A673 (cell line): Measurements from ENCODE around the gene CFAP99. TPM values are rescaled to one million over a fixed set of nuclear protein-coding genes. Genes with fewer than 3 reads are reported as not detected.

Source experiments
- BruUV-seq: library from RNA; stranded (reverse); fragments of 400-500 nt; replicated peaks from 2 replicates; lab custom pipeline; 2021; lab: Mats Ljungman, UMichigan
- CTCF ChIA-PET: fragments of 300-600 bp; sonication (Branson Sonifier 250); formaldehyde crosslinking; loops from one replicate; lab custom pipeline; 2022; ENCODE audit warnings: antibody characterized with exemption; lab: Charles Lee
- POLR2A ChIA-PET: fragments of 300-600 bp; sonication (Branson Sonifier 250); formaldehyde crosslinking; loops from one replicate; lab custom pipeline; 2022; ENCODE audit warnings: antibody characterized with exemption; ENCODE audit not compliant: low non-redundant PET; lab: Charles Lee
- DNase-seq: peaks from one replicate; pipeline ENCODE4 v3.0.0-alpha.2; 2015; ENCODE audit warnings: low spot score
- H3K27ac ChIP-seq: fragments of 200-600 bp; sonication (generic); 2 replicates; pipeline ENCODE4 v1.5.1; 2016; ENCODE audit warnings: mixed run types, low read depth, mild to moderate bottlenecking, mixed read lengths, antibody characterized with exemption, low read length; ENCODE audit not compliant: poor library complexity, severe bottlenecking
- H3K27me3 ChIP-seq: fragments of 200-600 bp; sonication (generic); replicated peaks from 2 replicates; pipeline ENCODE4 v1.6.1; 2017; ENCODE audit warnings: mixed run types, low read depth, mild to moderate bottlenecking, mixed read lengths, antibody characterized with exemption, low read length; ENCODE audit not compliant: insufficient read depth, poor library complexity
- H3K36me3 ChIP-seq: fragments of 200-600 bp; sonication (generic); 2 replicates; pipeline ENCODE4 v1.6.1; 2016; ENCODE audit warnings: mixed run types, mild to moderate bottlenecking, mixed read lengths, antibody characterized with exemption, low read length; ENCODE audit not compliant: insufficient read depth, poor library complexity, severe bottlenecking
- H3K4me1 ChIP-seq: fragments of 200-600 bp; sonication (generic); 2 replicates; pipeline ENCODE4 v1.6.1; 2017; ENCODE audit warnings: mixed run types, mild to moderate bottlenecking, mixed read lengths, antibody characterized with exemption, low read length; ENCODE audit not compliant: insufficient read depth, poor library complexity, severe bottlenecking
- H3K4me3 ChIP-seq: fragments of 200-600 bp; sonication (generic); 2 replicates; pipeline ENCODE4 v1.5.1; 2016; ENCODE audit warnings: low read depth, mixed run types, mild to moderate bottlenecking, mixed read lengths, low read length; ENCODE audit not compliant: poor library complexity, severe bottlenecking
- H3K9me3 ChIP-seq: fragments of 200-600 bp; sonication (generic); 2 replicates; pipeline ENCODE4 v1.6.1; 2016; ENCODE audit warnings: mixed run types, low read depth, mild to moderate bottlenecking, mixed read lengths, antibody characterized with exemption, low read length; ENCODE audit not compliant: poor library complexity, severe bottlenecking
- CTCF ChIP-seq: fragments of 300-800, 200-600 bp; sonication (generic); conservative IDR thresholded peaks from 2 replicates; pipeline ENCODE4 v1.5.1; 2017; ENCODE audit warnings: low read depth, mild to moderate bottlenecking, antibody characterized with exemption, low read length, moderate library complexity, mixed read lengths
- EZH2 ChIP-seq: fragments of 200-600 bp; sonication (generic); IDR thresholded peaks from 2 replicates; pipeline ENCODE4 v1.6.1; 2017; ENCODE audit warnings: borderline replicate concordance, low read depth, mild to moderate bottlenecking, mixed read lengths, antibody characterized with exemption, low read length; ENCODE audit not compliant: poor library complexity, severe bottlenecking
- intact Hi-C: fragments of 100-400 bp; cut with micrococcal nuclease; formaldehyde crosslinking; loops from one replicate; pipeline ENCODE4 v1.10.0; 2022; ENCODE audit not compliant: unreplicated experiment
- total RNA-seq: library from RNA; stranded (reverse); gene quantifications from 2 replicates; pipeline ENCODE4 v1.2.3, GENCODE V29; 2021

Gene CFAP99
- total RNA-seq, 1 experiment from 2014 or later = not detected

- intact Hi-C loops = no loop called here
- no peak overlapping the region for H3K27ac ChIP-seq
- H3K9me3 ChIP-seq = no peaks in the 10 kb centered on the region
- no peak for DNase-seq
- BruUV-seq = no TSS peak
- no peaks in the 10 kb centered on the region for H3K27me3 ChIP-seq
- no peak overlapping the region for H3K4me3 ChIP-seq
- ChIA-PET CTCF (no interaction called here), POLR2A (no interaction called here)
- TF ChIP-seq CTCF (no peak), EZH2 (no peak)
- no peaks in the 10 kb centered on the region for H3K36me3 ChIP-seq
- H3K4me1 ChIP-seq = peaks cover 5% of the 10 kb centered on the region
These were observed 14.3 kb downstream of the CFAP99 start for GRCh38 chr4:2432991-2433530.

- Histone ChIP-seq H3K4me1 (peaks cover 5% of the 10 kb centered on the region), H3K27me3 (no peaks in the 10 kb centered on the region), H3K36me3 (no peaks in the 10 kb centered on the region), H3K4me3 (no peak overlapping the region), H3K27ac (no peak overlapping the region), H3K9me3 (no peaks in the 10 kb centered on the region)
- CTCF ChIA-PET = no interaction called here
- intact Hi-C loops = no loop called here
- TF ChIP-seq EZH2 (no peak), CTCF (no peak)
- POLR2A ChIA-PET = no interaction called here
- no peak for DNase-seq
- BruUV-seq = no TSS peak
These were observed 15.0 kb downstream of the CFAP99 start for GRCh38 chr4:2433609-2434350.

DNA sequence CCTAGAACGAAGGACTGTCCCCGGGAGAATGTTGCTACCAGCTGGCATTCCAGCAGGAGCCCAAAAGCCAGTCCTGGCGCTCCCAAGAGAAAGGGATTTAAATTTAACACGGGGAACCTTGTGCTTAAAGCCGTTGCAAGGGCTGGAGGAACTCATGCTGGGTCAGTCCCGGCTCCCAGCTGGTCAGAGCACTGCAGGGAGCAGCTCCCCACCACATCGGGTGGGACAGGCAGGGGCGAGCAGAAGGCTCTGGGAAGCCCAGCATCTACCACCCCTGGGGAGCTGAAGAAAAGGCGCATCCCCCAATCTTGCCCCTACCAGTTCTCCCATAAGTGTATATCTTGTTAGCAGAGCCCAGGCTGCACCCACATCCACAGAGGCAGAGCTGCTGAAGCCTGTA is 15.7 kb downstream of the CFAP99 start:
- Histone ChIP-seq H3K27me3 (no peaks in the 10 kb centered on the region), H3K4me1 (peaks cover 5% of the 10 kb centered on the region), H3K9me3 (no peaks in the 10 kb centered on the region), H3K4me3 (no peak overlapping the region), H3K36me3 (no peaks in the 10 kb centered on the region), H3K27ac (no peak overlapping the region)
- ChIA-PET POLR2A (no interaction called here), CTCF (no interaction called here)
- no peak for DNase-seq
- no TSS peak for BruUV-seq
- intact Hi-C loops = no loop called here
- TF ChIP-seq EZH2 (no peak), CTCF (no peak)
